ENCODE results near the gene KIAA0319L. TPM values are rescaled to one million over a fixed set of nuclear protein-coding genes. Genes with fewer than 3 reads are reported as not detected.
A peak's percentile ranks its signal among the peaks of the same experiment; 100 is the strongest.
"Not testable (repeated sequence)": the region's sequence is repeated elsewhere in the genome, so short reads cannot be mapped to it uniquely, and the experiment has no call there.

KIAA0319L gene
- total and polyA plus RNA-seq, 2 experiments from 2014 or later = 27.2 to 75.1 TPM

DNA sequence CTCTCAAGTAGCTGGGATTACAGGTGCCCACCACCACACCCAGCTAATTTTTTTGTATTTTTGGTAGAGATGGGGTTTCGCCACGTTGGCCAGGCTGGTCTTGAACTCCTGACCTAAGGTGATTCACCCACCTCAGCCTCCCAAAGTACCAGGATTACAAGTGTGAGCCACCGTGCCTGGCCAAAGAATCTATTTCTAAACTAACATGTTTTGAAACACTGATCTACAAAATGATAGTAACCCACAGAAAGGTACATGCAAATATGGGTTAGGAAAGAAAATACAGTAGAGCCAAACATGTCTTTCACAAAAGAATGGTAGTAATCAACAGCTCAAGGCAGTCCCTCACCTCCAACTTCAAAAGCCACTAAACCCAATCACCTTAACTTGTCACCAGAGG, 84.0 kb downstream of the KIAA0319L start:
- not testable (repeated sequence) for H3F3A ChIP-seq (replicated peaks; ENCODE audit: low read depth); H2AFZ ChIP-seq; H3K4me3 ChIP-seq; DNase-seq (ENCODE audit: low spot score); H3K27me3 Mint-ChIP-seq (ENCODE audit: insufficient read depth, low read depth, poor library complexity); H3K27me3 ChIP-seq (ENCODE audit: insufficient read depth); H3K79me2 ChIP-seq (replicated peaks; ENCODE audit: insufficient read depth); ATAC-seq; H3K27ac Mint-ChIP-seq; H3K4me1 Mint-ChIP-seq; H3K27ac ChIP-seq (ENCODE audit: low read depth); H3K9me2 ChIP-seq (ENCODE audit: insufficient read depth); H3K4me1 ChIP-seq (ENCODE audit: insufficient read depth); H4K20me1 ChIP-seq (replicated peaks; ENCODE audit: insufficient read depth); H3K9me3 Mint-ChIP-seq; H3K4me3 Mint-ChIP-seq; H3K4me2 ChIP-seq
- peaks cover 52% of the 10 kb centered on the region for H3K36me3 Mint-ChIP-seq (ENCODE audit: low read depth)
- H3K36me3 ChIP-seq (ENCODE audit: insufficient read depth) = peaks cover 27% of the 10 kb centered on the region

- peak overlapping the region; percentile 10; the same call in 1 of the 2 replicates for H3K27ac ChIP-seq (ENCODE audit: low read depth)
- peak; percentile 6 for DNase-seq (ENCODE audit: low spot score)
These were observed 86.1 kb downstream of the KIAA0319L start for GRCh38 chr1:35470977-35471613.

More at GRCh38 chr1:35470977-35471613, 86.1 kb downstream of the KIAA0319L start:
- peaks cover 4% of the 10 kb centered on the region for H3K9me3 Mint-ChIP-seq
- no peak overlapping the region for H3K4me3 Mint-ChIP-seq
- Histone ChIP-seq H2AFZ (no peak overlapping the region), H3K36me3 (ENCODE audit: insufficient read depth) (peaks cover 23% of the 10 kb centered on the region), H3K27me3 (ENCODE audit: insufficient read depth) (no peaks in the 10 kb centered on the region), H3K4me2 (no peak overlapping the region), H3K4me1 (ENCODE audit: insufficient read depth) (no peaks in the 10 kb centered on the region; the same call in 1 of the 2 replicates), H3K4me3 (no peak overlapping the region), H3K9me2 (ENCODE audit: insufficient read depth) (peaks cover 3% of the 10 kb centered on the region; the same call in 1 of the 2 replicates), H4K20me1 (replicated peaks; ENCODE audit: insufficient read depth) (no peaks in the 10 kb centered on the region; the same call in none of the 2 replicates), H3F3A (replicated peaks; ENCODE audit: low read depth) (no peaks in the 10 kb centered on the region), H3K79me2 (replicated peaks; ENCODE audit: insufficient read depth) (no peaks in the 10 kb centered on the region)
- H3K27me3 Mint-ChIP-seq (ENCODE audit: insufficient read depth, low read depth, poor library complexity) = no peaks in the 10 kb centered on the region
- no peak for TF ChIP-seq ZNF331 (CRISPR knock-in tag; IDR thresholded peaks at IDR 0.05; ENCODE audit: low read depth)
- TF ChIP-seq EZH2 (IDR thresholded peaks at IDR 0.05; ENCODE audit: low read depth, unreplicated experiment) = no peak
- TF ChIP-seq STAT1 (IDR thresholded peaks at IDR 0.05; ENCODE audit: unreplicated experiment) = no peak
- no peak for TF ChIP-seq REST (IDR thresholded peaks at IDR 0.05; ENCODE audit: unreplicated experiment)
- TF ChIP-seq ZNF114 (CRISPR knock-in tag; IDR thresholded peaks at IDR 0.05) = no peak
- TF ChIP-seq ZNF462 (CRISPR knock-in tag; IDR thresholded peaks at IDR 0.05) = no peak
- TF ChIP-seq NANOG (IDR thresholded peaks at IDR 0.05; ENCODE audit: borderline replicate concordance) = no peak
- no peak for TF ChIP-seq CTCF (conservative IDR thresholded peaks at IDR 0.05; ENCODE audit: low read depth in 2 of 2)
- peaks cover 52% of the 10 kb centered on the region for H3K36me3 Mint-ChIP-seq (ENCODE audit: low read depth)
- H3K4me1 Mint-ChIP-seq = peaks cover 10% of the 10 kb centered on the region; the same call in 2 of the 3 replicates
- peak; percentile 82 for ATAC-seq
- peak overlapping the region; percentile 92 for H3K27ac Mint-ChIP-seq

Measured in GM23338 (cell line).